ENCODE measurements around the gene PSMB2. TPM values are rescaled to one million over a fixed set of nuclear protein-coding genes. Genes with fewer than 3 reads are reported as not detected.

The PSMB2 gene
- total RNA-seq, 1 donor from 2014 or later = 66.3 TPM

GRCh38 chr1:35663434-35663833 lies 22.1 kb upstream of the PSMB2 start:
- H3K4me3 Mint-ChIP-seq = no peak overlapping the region
- no peak for TF ChIP-seq CTCF (conservative IDR thresholded peaks at IDR 0.05)
- no peak overlapping the region for H3K27ac Mint-ChIP-seq
- H3K9me3 Mint-ChIP-seq = no peaks in the 10 kb centered on the region
- no peaks in the 10 kb centered on the region for H3K4me1 Mint-ChIP-seq (ENCODE audit: unreplicated experiment)
- no peak for DNase-seq (ENCODE audit: extremely low spot score, unreplicated experiment)
- peaks cover 36% of the 10 kb centered on the region for H3K27me3 Mint-ChIP-seq
- no peaks in the 10 kb centered on the region for H3K36me3 Mint-ChIP-seq

- no peak for DNase-seq (ENCODE audit: extremely low spot score, unreplicated experiment)
- Mint-ChIP-seq H3K27ac (no peak overlapping the region), H3K36me3 (no peaks in the 10 kb centered on the region), H3K9me3 (no peaks in the 10 kb centered on the region), H3K4me1 (ENCODE audit: unreplicated experiment) (no peaks in the 10 kb centered on the region), H3K4me3 (no peak overlapping the region), H3K27me3 (peaks cover 25% of the 10 kb centered on the region)
- TF ChIP-seq CTCF (conservative IDR thresholded peaks at IDR 0.05) = no peak
Observed at GRCh38 chr1:35661474-35661795, 20.1 kb upstream of the PSMB2 start.

GRCh38 chr1:35660581-35661473 lies 19.5 kb upstream of the PSMB2 start:
- no peak overlapping the region for H3K4me3 Mint-ChIP-seq
- H3K9me3 Mint-ChIP-seq = no peaks in the 10 kb centered on the region
- H3K27me3 Mint-ChIP-seq = peaks cover 23% of the 10 kb centered on the region
- DNase-seq (ENCODE audit: extremely low spot score, unreplicated experiment) = no peak
- no peak overlapping the region for H3K27ac Mint-ChIP-seq
- no peaks in the 10 kb centered on the region for H3K4me1 Mint-ChIP-seq (ENCODE audit: unreplicated experiment)
- H3K36me3 Mint-ChIP-seq = no peaks in the 10 kb centered on the region
- TF ChIP-seq CTCF (conservative IDR thresholded peaks at IDR 0.05) = no peak

GRCh38 chr1:35659589-35659988 lies 18.3 kb upstream of the PSMB2 start:
- Mint-ChIP-seq H3K4me3 (no peak overlapping the region), H3K9me3 (no peaks in the 10 kb centered on the region), H3K27ac (no peak overlapping the region), H3K36me3 (no peaks in the 10 kb centered on the region), H3K27me3 (peaks cover 31% of the 10 kb centered on the region), H3K4me1 (ENCODE audit: unreplicated experiment) (no peaks in the 10 kb centered on the region)
- no peak for DNase-seq (ENCODE audit: extremely low spot score, unreplicated experiment)
- no peak for TF ChIP-seq CTCF (conservative IDR thresholded peaks at IDR 0.05)

- Mint-ChIP-seq H3K9me3 (no peaks in the 10 kb centered on the region), H3K4me3 (no peak overlapping the region), H3K4me1 (ENCODE audit: unreplicated experiment) (no peaks in the 10 kb centered on the region), H3K27me3 (peaks cover 33% of the 10 kb centered on the region), H3K36me3 (no peaks in the 10 kb centered on the region), H3K27ac (no peak overlapping the region)
- TF ChIP-seq CTCF (conservative IDR thresholded peaks at IDR 0.05) = no peak
- DNase-seq (ENCODE audit: extremely low spot score, unreplicated experiment) = no peak
Observed at GRCh38 chr1:35657851-35658250, 16.5 kb upstream of the PSMB2 start.

All from type B pancreatic cell (in vitro differentiated cells).